ENCODE data around the gene RANBP3L.

The RANBP3L gene

GRCh38 chr5:36242534-36243485 lies 58.9 kb downstream of the RANBP3L start:
- no peak for DNase-seq

GRCh38 chr5:36241631-36242533 lies 59.8 kb downstream of the RANBP3L start, which contains the start of gene NADK2:
Gene NADK2 (minus strand): TSS chr5:36241925. CDS start chr5:36241798, 127 bp downstream.
- peak; percentile 89 for DNase-seq

GRCh38 chr5:36240779-36241630 lies 60.7 kb downstream of the RANBP3L start:
- peak; percentile 33 for DNase-seq

- DNase-seq: peak; percentile 29
These were observed 62.1 kb downstream of the RANBP3L start for GRCh38 chr5:36239370-36240293.

GRCh38 chr5:36238502-36239295 lies 63.0 kb downstream of the RANBP3L start:
- no peak for DNase-seq

- no peak for DNase-seq
These were observed 64.0 kb downstream of the RANBP3L start for GRCh38 chr5:36237751-36238150.

GRCh38 chr5:36236801-36237200 lies 64.9 kb downstream of the RANBP3L start:
- no peak for DNase-seq

- DNase-seq: no peak
These were observed 69.2 kb downstream of the RANBP3L start for GRCh38 chr5:36232533-36232932.

- DNase-seq: no peak
These were observed 71.4 kb downstream of the RANBP3L start for GRCh38 chr5:36230151-36230790.

- no peak for DNase-seq
These were observed 73.2 kb downstream of the RANBP3L start for GRCh38 chr5:36228505-36228904.

GRCh38 chr5:36227046-36227445 lies 74.7 kb downstream of the RANBP3L start:
- DNase-seq: no peak

- DNase-seq: no peak
These were observed 79.1 kb downstream of the RANBP3L start for GRCh38 chr5:36222620-36223019.

GRCh38 chr5:36217988-36218387 lies 83.7 kb downstream of the RANBP3L start:
- DNase-seq: no peak

- no peak for DNase-seq
These were observed 84.1 kb downstream of the RANBP3L start for GRCh38 chr5:36217567-36217966.

- no peak for DNase-seq
These were observed 85.8 kb downstream of the RANBP3L start for GRCh38 chr5:36215910-36216309.

- DNase-seq: no peak
These were observed 87.3 kb downstream of the RANBP3L start for GRCh38 chr5:36214436-36214835.

GRCh38 chr5:36209664-36210063 lies 92.0 kb downstream of the RANBP3L start:
- no peak for DNase-seq

- no peak for DNase-seq
These were observed 92.9 kb downstream of the RANBP3L start for GRCh38 chr5:36208786-36209185.

- no peak for DNase-seq
These were observed 94.8 kb downstream of the RANBP3L start for GRCh38 chr5:36206913-36207312.

- DNase-seq: no peak
These were observed 96.4 kb downstream of the RANBP3L start for GRCh38 chr5:36205329-36205728.
